Measurements from ENCODE around the gene GLIS1.

Gene GLIS1

GRCh38 chr1:53548031-53548491, 190.9 kb downstream of the GLIS1 start:
- no peak for DNase-seq (ENCODE audit: low read depth in 2 of 2)

- DNase-seq (ENCODE audit: low read depth in 2 of 2) = no peak
These were observed 191.7 kb downstream of the GLIS1 start for GRCh38 chr1:53547231-53547790.

GRCh38 chr1:53546409-53547155, 192.4 kb downstream of the GLIS1 start:
- DNase-seq (ENCODE audit: low read depth in 2 of 2) = no peak

- DNase-seq (ENCODE audit: low read depth in 2 of 2) = no peak
These were observed 193.1 kb downstream of the GLIS1 start for GRCh38 chr1:53545663-53546408.

- no peak for DNase-seq (ENCODE audit: low read depth in 2 of 2)
These were observed 194.0 kb downstream of the GLIS1 start for GRCh38 chr1:53544728-53545515.

GRCh38 chr1:53543778-53544695, 194.9 kb downstream of the GLIS1 start:
- DNase-seq (ENCODE audit: low read depth in 2 of 2) = no peak

- no peak for DNase-seq (ENCODE audit: low read depth in 2 of 2)
These were observed 195.7 kb downstream of the GLIS1 start for GRCh38 chr1:53543130-53543777.

GRCh38 chr1:53542551-53542950, 196.4 kb downstream of the GLIS1 start:
- DNase-seq (ENCODE audit: low read depth in 2 of 2) = no peak

- DNase-seq (ENCODE audit: low read depth in 2 of 2) = no peak
These were observed 197.0 kb downstream of the GLIS1 start for GRCh38 chr1:53541761-53542550.

GRCh38 chr1:53541263-53541625, 197.7 kb downstream of the GLIS1 start:
- DNase-seq (ENCODE audit: low read depth in 2 of 2) = no peak

- DNase-seq (ENCODE audit: low read depth in 2 of 2) = no peak
These were observed 198.2 kb downstream of the GLIS1 start for GRCh38 chr1:53540604-53541262.

GRCh38 chr1:53539711-53540603, 199.0 kb downstream of the GLIS1 start:
- no peak for DNase-seq (ENCODE audit: low read depth in 2 of 2)

GRCh38 chr1:53539226-53539625, 199.7 kb downstream of the GLIS1 start:
- no peak for DNase-seq (ENCODE audit: low read depth in 2 of 2)

- no peak for DNase-seq (ENCODE audit: low read depth in 2 of 2)
These were observed 202.4 kb downstream of the GLIS1 start for GRCh38 chr1:53536606-53537005.

GRCh38 chr1:53535846-53536245, 203.1 kb downstream of the GLIS1 start:
- no peak for DNase-seq (ENCODE audit: low read depth in 2 of 2)

GRCh38 chr1:53535226-53535625, 203.7 kb downstream of the GLIS1 start:
- DNase-seq (ENCODE audit: low read depth in 2 of 2) = no peak

GRCh38 chr1:53532912-53533311, 206.1 kb downstream of the GLIS1 start:
- DNase-seq (ENCODE audit: low read depth in 2 of 2) = no peak

GRCh38 chr1:53532377-53532776, 206.6 kb downstream of the GLIS1 start:
- no peak for DNase-seq (ENCODE audit: low read depth in 2 of 2)
